GM23338 (cell line): ENCODE results near the gene NFATC1. TPM values are rescaled to one million over a fixed set of nuclear protein-coding genes. Genes with fewer than 3 reads are reported as not detected.
A peak's percentile ranks its signal among the peaks of the same experiment; 100 is the strongest.

ENCODE experiments used
- ATAC-seq: fragments of 200-7000 bp; cut with Tn5 transposase; 3 replicates; pipeline ENCODE4 v1.9.1; 2020
- DNase-seq: peaks from one replicate; pipeline ENCODE4 v3.0.0-alpha.2; 2015; ENCODE audit warnings: low spot score
- H2AFZ ChIP-seq: fragments of 200-600 bp; sonication (generic); 2 replicates; pipeline ENCODE4 v1.8.0; 2016; ENCODE audit warnings: antibody characterized with exemption, mild to moderate bottlenecking, moderate library complexity
- H3F3A ChIP-seq: fragments of 200-600 bp; sonication (generic); replicated peaks from 2 replicates; pipeline ENCODE4 v1.8.0; 2017; ENCODE audit warnings: antibody characterized with exemption, mixed run types, low read depth
- H3K27ac ChIP-seq: fragments of 200-600 bp; sonication (generic); 2 replicates; pipeline ENCODE4 v1.6.1; 2016; ENCODE audit warnings: low read depth
- H3K27me3 ChIP-seq: fragments of 200-600 bp; sonication (generic); 2 replicates; pipeline ENCODE4 v1.8.0; 2016; ENCODE audit warnings: mild to moderate bottlenecking, mixed run types, moderate library complexity; ENCODE audit not compliant: insufficient read depth
- H3K36me3 ChIP-seq: fragments of 200-600 bp; sonication (generic); 2 replicates; pipeline ENCODE4 v1.8.0; 2016; ENCODE audit warnings: mild to moderate bottlenecking; ENCODE audit not compliant: insufficient read depth
- H3K4me1 ChIP-seq: fragments of 200-600 bp; sonication (generic); 2 replicates; pipeline ENCODE4 v1.8.0; 2016; ENCODE audit warnings: mild to moderate bottlenecking, moderate library complexity; ENCODE audit not compliant: insufficient read depth
- H3K4me2 ChIP-seq: fragments of 200-600 bp; sonication (generic); 2 replicates; pipeline ENCODE4 v1.7.1; 2017; ENCODE audit warnings: mixed run types
- H3K4me3 ChIP-seq: fragments of 200-600 bp; sonication (generic); 2 replicates; pipeline ENCODE4 v1.6.1; 2016; ENCODE audit warnings: mixed run types
- H3K79me2 ChIP-seq: fragments of 200-600 bp; sonication (generic); replicated peaks from 2 replicates; pipeline ENCODE4 v1.8.0; 2017; ENCODE audit warnings: mild to moderate bottlenecking; ENCODE audit not compliant: insufficient read depth
- H3K9me2 ChIP-seq: fragments of 200-600 bp; sonication (generic); 2 replicates; pipeline ENCODE4 v1.8.0; 2017; ENCODE audit not compliant: insufficient read depth
- H4K20me1 ChIP-seq: fragments of 200-600 bp; sonication (generic); replicated peaks from 2 replicates; pipeline ENCODE4 v1.8.0; 2017; ENCODE audit warnings: mild to moderate bottlenecking; ENCODE audit not compliant: insufficient read depth
- H3K27ac Mint-ChIP-seq: 2 replicates; pipeline ENCODE4 v1.8.0; 2020; ENCODE audit warnings: inconsistent platforms, mild to moderate bottlenecking, moderate library complexity, mixed read lengths
- H3K27me3 Mint-ChIP-seq: 3 replicates; pipeline ENCODE4 v1.8.0; 2022; ENCODE audit warnings: low read depth, mild to moderate bottlenecking, moderate library complexity, mixed read lengths, inconsistent platforms; ENCODE audit not compliant: insufficient read depth, poor library complexity
- H3K36me3 Mint-ChIP-seq: 3 replicates; pipeline ENCODE4 v1.8.0; 2021; ENCODE audit warnings: low read depth, mild to moderate bottlenecking, inconsistent platforms, moderate library complexity, mixed read lengths
- H3K4me1 Mint-ChIP-seq: 3 replicates; pipeline ENCODE4 v1.8.0; 2020; ENCODE audit warnings: mild to moderate bottlenecking, inconsistent platforms, mixed read lengths
- H3K4me3 Mint-ChIP-seq: 3 replicates; pipeline ENCODE4 v1.8.0; 2021; ENCODE audit warnings: moderate library complexity, mild to moderate bottlenecking, inconsistent platforms, mixed read lengths
- H3K9me3 Mint-ChIP-seq: 3 replicates; pipeline ENCODE4 v1.8.0; 2020; ENCODE audit warnings: moderate library complexity, mild to moderate bottlenecking, inconsistent platforms, mixed read lengths
- CTCF ChIP-seq, 2 experiments: fragments of 200-600 bp in 1 of 2; sonication (generic) in 1 of 2; conservative IDR thresholded peaks; 2 replicates each; pipeline versions ENCODE4 v1.5.1 to v1.6.1; 2016 to 2017; ENCODE audit warnings: antibody characterized with exemption in 2 of 2, low read depth in 2 of 2, mild to moderate bottlenecking in 2 of 2, moderate library complexity in 1 of 2
- EZH2phosphoT487 ChIP-seq: fragments of 200-600 bp; sonication (generic); IDR thresholded peaks from one replicate; pipeline ENCODE4 v1.8.1; 2018; ENCODE audit warnings: antibody characterized with exemption; ENCODE audit not compliant: unreplicated experiment
- POLR2AphosphoS5 ChIP-seq: IDR thresholded peaks from 2 replicates; pipeline ENCODE4 v1.6.1; 2016; ENCODE audit warnings: antibody characterized with exemption, low read depth
- STAT1 ChIP-seq: IDR thresholded peaks from one replicate; pipeline ENCODE4 v1.6.1; 2016; ENCODE audit warnings: antibody characterized with exemption; ENCODE audit not compliant: unreplicated experiment
- ZNF114 ChIP-seq: fragments of 250-450 bp; sonication (Bioruptor Pico); IDR thresholded peaks from 2 replicates; pipeline ENCODE4 v1.5.0; 2020; ENCODE audit warnings: mild to moderate bottlenecking, moderate library complexity
- ZNF331 ChIP-seq: fragments of 250-450 bp; sonication (Bioruptor Pico); IDR thresholded peaks from 2 replicates; pipeline ENCODE4 v1.5.0; 2020; ENCODE audit warnings: low read depth, mild to moderate bottlenecking, moderate library complexity
- polyA plus RNA-seq: library from polyadenylated mRNA; unstranded; fragments of >200 nt; fragmentation: Nextera tagmentation; extraction: Ambion mirVana; gene quantifications from 2 replicates; pipeline ENCODE4 v1.2.1, GENCODE V29; 2016
- total RNA-seq: library from RNA; depleted of rRNA; stranded (reverse); fragments of >200 nt; shearing (Covaris generic); gene quantifications from 2 replicates; pipeline ENCODE4 v1.2.3, GENCODE V29; 2014
- TF ChIP-seq, protein P1 (sequence below): IDR thresholded peaks from 2 replicates; pipeline ENCODE4 v1.6.1; 2016; ENCODE audit warnings: antibody characterized with exemption
- TF ChIP-seq, protein P2 (sequence below): IDR thresholded peaks from one replicate; pipeline ENCODE4 v1.6.1; 2018; ENCODE audit warnings: antibody characterized with exemption; ENCODE audit not compliant: unreplicated experiment

Gene NFATC1
- total and polyA plus RNA-seq, 2 experiments from 2014 or later: 3.9 to 6.4 TPM

DNA sequence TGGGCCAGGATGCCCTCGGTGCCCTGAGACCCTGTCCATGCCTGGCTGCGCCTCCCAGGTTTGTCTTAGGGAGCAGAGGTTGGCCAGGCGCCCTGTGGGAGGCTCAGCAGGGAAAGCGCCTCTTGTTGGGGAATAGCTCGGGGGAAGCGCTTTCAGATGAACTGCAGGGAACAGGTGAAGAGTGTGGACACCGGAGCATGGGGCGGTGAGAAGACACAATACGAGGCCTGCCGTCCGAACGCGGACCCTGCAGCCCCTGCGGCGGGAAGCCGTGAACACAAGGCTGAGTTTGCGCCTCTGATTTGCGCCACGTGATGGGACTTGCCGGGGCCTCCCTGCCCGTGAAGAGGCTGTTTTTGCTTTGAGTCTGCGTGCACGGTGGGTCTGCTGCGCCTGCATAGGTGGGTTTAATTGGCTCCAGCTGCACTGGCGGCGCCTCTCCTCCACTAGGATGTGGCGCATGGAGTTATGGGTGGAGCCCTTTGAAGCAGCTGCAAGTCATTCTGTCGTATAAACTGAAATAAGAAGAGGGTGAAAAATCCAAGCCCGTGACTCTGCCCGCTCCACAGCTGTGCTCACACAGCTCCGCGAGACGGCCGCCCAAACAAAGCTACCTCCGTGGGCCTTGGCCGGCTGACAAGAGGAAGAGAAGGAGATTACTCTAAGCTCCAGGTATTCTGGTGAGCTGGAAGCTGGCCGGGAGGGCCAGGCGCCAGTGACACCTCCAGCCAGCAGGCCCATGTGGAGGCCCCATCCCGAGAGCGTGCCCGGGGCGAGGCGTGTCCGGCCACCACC is 180.4 kb downstream of the NFATC1 start:
- no peaks in the 10 kb centered on the region for H3K4me1 ChIP-seq
- TF ChIP-seq ZNF114 (CRISPR knock-in tag): no peak
- H3K4me1 Mint-ChIP-seq: no peaks in the 10 kb centered on the region
- H3K4me3 ChIP-seq: no peak overlapping the region
- no peak overlapping the region for H3K4me2 ChIP-seq
- ATAC-seq (peak; percentile 42), DNase-seq (no peak)
- H2AFZ ChIP-seq: peak overlapping the region; percentile 63
- H3K27ac ChIP-seq: no peak overlapping the region
- H3K27me3 ChIP-seq: no peaks in the 10 kb centered on the region
- H3K36me3 ChIP-seq: no peaks in the 10 kb centered on the region
- H3K9me3 Mint-ChIP-seq: peaks cover 19% of the 10 kb centered on the region
- no peak overlapping the region for H3K4me3 Mint-ChIP-seq
- H3K27me3 Mint-ChIP-seq: peaks cover under 1% of the 10 kb centered on the region
- no peaks in the 10 kb centered on the region for H3K79me2 ChIP-seq
- H3K27ac Mint-ChIP-seq: no peak overlapping the region
- no peaks in the 10 kb centered on the region for H3F3A ChIP-seq
- no peaks in the 10 kb centered on the region for H3K9me2 ChIP-seq
- H3K36me3 Mint-ChIP-seq: peaks cover 5% of the 10 kb centered on the region; the same call in 1 of the 3 replicates
- H4K20me1 ChIP-seq: no peaks in the 10 kb centered on the region

- Histone ChIP-seq H3K27ac (no peak overlapping the region), H3K79me2 (no peaks in the 10 kb centered on the region)
- no peak for DNase-seq
- TF ChIP-seq CTCF (conservative IDR thresholded peaks at IDR 0.05; ENCODE audit: low read depth in 2 of 2) (no peak), STAT1 (no peak), POLR2AphosphoS5 (no peak), ZNF331 (CRISPR knock-in tag) (no peak), EZH2phosphoT487 (no peak)
- TF ChIP-seq, protein P1, sequence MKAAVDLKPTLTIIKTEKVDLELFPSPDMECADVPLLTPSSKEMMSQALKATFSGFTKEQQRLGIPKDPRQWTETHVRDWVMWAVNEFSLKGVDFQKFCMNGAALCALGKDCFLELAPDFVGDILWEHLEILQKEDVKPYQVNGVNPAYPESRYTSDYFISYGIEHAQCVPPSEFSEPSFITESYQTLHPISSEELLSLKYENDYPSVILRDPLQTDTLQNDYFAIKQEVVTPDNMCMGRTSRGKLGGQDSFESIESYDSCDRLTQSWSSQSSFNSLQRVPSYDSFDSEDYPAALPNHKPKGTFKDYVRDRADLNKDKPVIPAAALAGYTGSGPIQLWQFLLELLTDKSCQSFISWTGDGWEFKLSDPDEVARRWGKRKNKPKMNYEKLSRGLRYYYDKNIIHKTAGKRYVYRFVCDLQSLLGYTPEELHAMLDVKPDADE: no peak
- TF ChIP-seq, protein P2, sequence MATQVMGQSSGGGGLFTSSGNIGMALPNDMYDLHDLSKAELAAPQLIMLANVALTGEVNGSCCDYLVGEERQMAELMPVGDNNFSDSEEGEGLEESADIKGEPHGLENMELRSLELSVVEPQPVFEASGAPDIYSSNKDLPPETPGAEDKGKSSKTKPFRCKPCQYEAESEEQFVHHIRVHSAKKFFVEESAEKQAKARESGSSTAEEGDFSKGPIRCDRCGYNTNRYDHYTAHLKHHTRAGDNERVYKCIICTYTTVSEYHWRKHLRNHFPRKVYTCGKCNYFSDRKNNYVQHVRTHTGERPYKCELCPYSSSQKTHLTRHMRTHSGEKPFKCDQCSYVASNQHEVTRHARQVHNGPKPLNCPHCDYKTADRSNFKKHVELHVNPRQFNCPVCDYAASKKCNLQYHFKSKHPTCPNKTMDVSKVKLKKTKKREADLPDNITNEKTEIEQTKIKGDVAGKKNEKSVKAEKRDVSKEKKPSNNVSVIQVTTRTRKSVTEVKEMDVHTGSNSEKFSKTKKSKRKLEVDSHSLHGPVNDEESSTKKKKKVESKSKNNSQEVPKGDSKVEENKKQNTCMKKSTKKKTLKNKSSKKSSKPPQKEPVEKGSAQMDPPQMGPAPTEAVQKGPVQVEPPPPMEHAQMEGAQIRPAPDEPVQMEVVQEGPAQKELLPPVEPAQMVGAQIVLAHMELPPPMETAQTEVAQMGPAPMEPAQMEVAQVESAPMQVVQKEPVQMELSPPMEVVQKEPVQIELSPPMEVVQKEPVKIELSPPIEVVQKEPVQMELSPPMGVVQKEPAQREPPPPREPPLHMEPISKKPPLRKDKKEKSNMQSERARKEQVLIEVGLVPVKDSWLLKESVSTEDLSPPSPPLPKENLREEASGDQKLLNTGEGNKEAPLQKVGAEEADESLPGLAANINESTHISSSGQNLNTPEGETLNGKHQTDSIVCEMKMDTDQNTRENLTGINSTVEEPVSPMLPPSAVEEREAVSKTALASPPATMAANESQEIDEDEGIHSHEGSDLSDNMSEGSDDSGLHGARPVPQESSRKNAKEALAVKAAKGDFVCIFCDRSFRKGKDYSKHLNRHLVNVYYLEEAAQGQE: no peak
These were observed 181.1 kb downstream of the NFATC1 start for GRCh38 chr18:79576686-79577351.

More at GRCh38 chr18:79576686-79577351, 181.1 kb downstream of the NFATC1 start:
- Histone ChIP-seq H3K4me3 (no peak overlapping the region), H3K9me2 (no peaks in the 10 kb centered on the region), H3K36me3 (no peaks in the 10 kb centered on the region), H3K4me2 (no peak overlapping the region), H4K20me1 (no peaks in the 10 kb centered on the region), H3K4me1 (no peaks in the 10 kb centered on the region), H3K27me3 (no peaks in the 10 kb centered on the region), H2AFZ (no peak overlapping the region), H3F3A (peaks cover 2% of the 10 kb centered on the region)
- Mint-ChIP-seq H3K9me3 (peaks cover 14% of the 10 kb centered on the region; the same call in 2 of the 3 replicates), H3K4me1 (no peaks in the 10 kb centered on the region), H3K36me3 (peaks cover 5% of the 10 kb centered on the region; the same call in 1 of the 3 replicates), H3K4me3 (no peak overlapping the region), H3K27me3 (peaks cover 4% of the 10 kb centered on the region), H3K27ac (no peak overlapping the region)
- ATAC-seq: no peak
